Endothelial cell of umbilical vein (primary cell): ENCODE data around the gene STRA6. TPM values are rescaled to one million over a fixed set of nuclear protein-coding genes. Genes with fewer than 3 reads are reported as not detected.

ENCODE experiments used
- BruUV-seq: library from RNA; stranded (reverse); fragments of 400-500 nt; replicated peaks from 2 replicates; lab custom pipeline; 2021; lab: Mats Ljungman, UMichigan
- CTCF ChIA-PET: fragments of 300-600, 350-600 bp; sonication (Branson Sonifier 250); formaldehyde crosslinking; loops from one replicate; lab custom pipeline; 2021; ENCODE audit warnings: antibody characterized with exemption, inconsistent platforms; lab: Charles Lee
- POLR2A ChIA-PET: fragments of 300-600, 350-600 bp; sonication (Branson Sonifier 250); formaldehyde crosslinking; loops from one replicate; lab custom pipeline; 2021; ENCODE audit warnings: antibody characterized with exemption, inconsistent platforms; lab: Charles Lee
- DNase-seq: peaks from one replicate; pipeline ENCODE4 v3.0.0-alpha.2; 2011; ENCODE audit warnings: low read depth, low spot score
- FAIRE-seq: peaks from 2 replicates; lab custom pipeline; 2011; peaks lifted over from hg19 to GRCh38; lab: Jason Lieb, UNC
- H2AFZ ChIP-seq: 2 replicates; pipeline ENCODE4 v1.6.0; 2012; ENCODE audit warnings: low read depth, low read length, control low read depth, inconsistent platforms
- H3K27ac ChIP-seq: 2 replicates; pipeline ENCODE4 v1.5.1; 2011; ENCODE audit warnings: low read depth, mild to moderate bottlenecking, control low read depth, low read length, moderate library complexity; ENCODE audit not compliant: insufficient read depth
- H3K27me3 ChIP-seq, 2 experiments: 2 replicates each; pipeline versions ENCODE4 v1.6.0 to v1.6.1; 2011; ENCODE audit warnings: low read length in 2 of 2, mixed read lengths in 1 of 2; ENCODE audit not compliant: control insufficient read depth in 2 of 2, insufficient read depth in 2 of 2
- H3K36me3 ChIP-seq, 2 experiments: 2 replicates in 1 of 2; 3 replicates in 1 of 2; pipeline ENCODE4 v1.5.1; 2011; ENCODE audit warnings: low read length in 2 of 2, mild to moderate bottlenecking in 1 of 2, moderate library complexity in 1 of 2; ENCODE audit not compliant: control insufficient read depth in 2 of 2, insufficient read depth in 2 of 2; ENCODE audit errors: extremely low read depth in 1 of 2
- H3K4me1 ChIP-seq: 3 replicates; pipeline ENCODE4 v1.5.1; 2011; ENCODE audit warnings: mild to moderate bottlenecking, low read length; ENCODE audit not compliant: control insufficient read depth, insufficient read depth; ENCODE audit errors: extremely low read depth
- H3K4me2 ChIP-seq: 2 replicates; pipeline ENCODE4 v1.6.1; 2011; ENCODE audit warnings: low read length, control low read depth, mixed read lengths; ENCODE audit not compliant: insufficient read depth
- H3K4me3 ChIP-seq, 3 experiments: fragments of 200-600 bp in 1 of 3; sonication (generic), shearing (Covaris generic) in 1 of 3; replicated peaks in 1 of 3; 2 replicates each; pipeline ENCODE4 v1.5.1; 2011 to 2016; ENCODE audit warnings: control low read depth in 3 of 3, low read length in 3 of 3, mild to moderate bottlenecking in 2 of 3, inconsistent platforms in 1 of 3, low read depth in 1 of 3, moderate library complexity in 1 of 3; ENCODE audit not compliant: insufficient read depth in 1 of 3
- H3K79me2 ChIP-seq: 2 replicates; pipeline ENCODE4 v1.6.0; 2012; ENCODE audit warnings: low read length, inconsistent platforms; ENCODE audit not compliant: control insufficient read depth, insufficient read depth
- H3K9ac ChIP-seq: replicated peaks from 2 replicates; pipeline ENCODE3; 2011; ENCODE audit warnings: low read length, control low read depth; ENCODE audit not compliant: insufficient read depth; ENCODE audit errors: extremely low read depth
- H3K9me1 ChIP-seq: replicated peaks from 3 replicates; pipeline ENCODE4 v1.6.0; 2011; ENCODE audit warnings: mild to moderate bottlenecking, low read length; ENCODE audit not compliant: control insufficient read depth, insufficient read depth; ENCODE audit errors: extremely low read depth
- H3K9me3 ChIP-seq: replicated peaks from 2 replicates; pipeline ENCODE4 v1.5.1; 2012; ENCODE audit warnings: low read length, inconsistent platforms; ENCODE audit not compliant: control insufficient read depth, insufficient read depth
- H4K20me1 ChIP-seq: replicated peaks from 2 replicates; pipeline ENCODE3; 2011; ENCODE audit warnings: mild to moderate bottlenecking, low read length; ENCODE audit not compliant: control insufficient read depth, insufficient read depth; ENCODE audit errors: extremely low read depth
- EZH2 ChIP-seq: IDR thresholded peaks from 2 replicates; pipeline ENCODE4 v1.6.1; 2012; ENCODE audit warnings: borderline replicate concordance, low read depth, mild to moderate bottlenecking, moderate library complexity, low read length, inconsistent platforms; ENCODE audit not compliant: severe bottlenecking
- FOS ChIP-seq: IDR thresholded peaks from 2 replicates; pipeline ENCODE4 v1.6.1; 2011; ENCODE audit warnings: mild to moderate bottlenecking, low read length, moderate library complexity, borderline replicate concordance; ENCODE audit not compliant: insufficient read depth
- GATA2 ChIP-seq: IDR thresholded peaks from 2 replicates; pipeline ENCODE4 v1.7.0; 2011; ENCODE audit warnings: low read depth, mild to moderate bottlenecking, moderate library complexity, mixed read lengths, low read length; ENCODE audit not compliant: insufficient read length, insufficient read depth
- JUN ChIP-seq: IDR thresholded peaks from 2 replicates; pipeline ENCODE4 v1.6.1; 2011; ENCODE audit warnings: borderline replicate concordance, low read depth; ENCODE audit not compliant: insufficient read length, insufficient read depth
- MYC ChIP-seq: IDR thresholded peaks from one replicate; pipeline ENCODE4 v1.6.1; 2011; ENCODE audit warnings: mild to moderate bottlenecking, low read depth, low read length
- POLR2A ChIP-seq: IDR thresholded peaks from 2 replicates; pipeline ENCODE4 v1.6.1; 2012; ENCODE audit warnings: low read depth, mild to moderate bottlenecking, control low read depth, low read length
- POLR2AphosphoS5 ChIP-seq: IDR thresholded peaks from 2 replicates; pipeline ENCODE4 v1.6.1; 2012; ENCODE audit warnings: low read depth, mild to moderate bottlenecking, control low read depth, low read length, moderate library complexity; ENCODE audit not compliant: insufficient read depth
- dilution Hi-C: fragments of 300-500 bp; cut with MboI; formaldehyde crosslinking; loops from one replicate; pipeline ENCODE4 v1.15.0; 2019; ENCODE audit warnings: low sequenced_read_pairs; ENCODE audit not compliant: extremely low pct_ligation_motif_present
- intact Hi-C: fragments of 100-400 bp; cut with micrococcal nuclease; formaldehyde crosslinking; loops from one replicate; pipeline ENCODE4 v1.10.0; 2022
- polyA plus RNA-seq, 4 experiments: library from polyadenylated mRNA; depleted of rRNA in 3 of 4; stranded (reverse) in 3 of 4; unstranded in 1 of 4; fragments of >200 nt; gene quantifications; 2 replicates each; pipeline versions ENCODE4 v1.2.1 to v1.2.3, GENCODE V29; 2011 to 2012; ENCODE audit warnings: missing spikeins in 1 of 4
- total RNA-seq: library from RNA; stranded (reverse); gene quantifications from 2 replicates; pipeline ENCODE4 v1.2.3, GENCODE V29; 2021
- TF ChIP-seq, protein P1 (sequence below): IDR thresholded peaks from 2 replicates; pipeline ENCODE4 v1.6.1; 2011; ENCODE audit not compliant: insufficient read depth, insufficient read length
- TF ChIP-seq, protein P2 (sequence below), 2 donors: IDR thresholded peaks; 1 replicate in 1 of 2; 2 replicates in 1 of 2; pipeline ENCODE4 v1.5.1; 2011; ENCODE audit warnings: low read length in 2 of 2, mild to moderate bottlenecking in 2 of 2, moderate library complexity in 2 of 2, control low read depth in 1 of 2, inconsistent platforms in 1 of 2, low read depth in 1 of 2; ENCODE audit not compliant: insufficient read depth in 1 of 2; ENCODE audit errors: extremely low read depth in 1 of 2

STRA6 gene
- total and polyA plus RNA-seq, 2 donors (not counting 3 experiments of a cell fraction or from before 2014, with no cell fraction given) = not detected

DNA sequence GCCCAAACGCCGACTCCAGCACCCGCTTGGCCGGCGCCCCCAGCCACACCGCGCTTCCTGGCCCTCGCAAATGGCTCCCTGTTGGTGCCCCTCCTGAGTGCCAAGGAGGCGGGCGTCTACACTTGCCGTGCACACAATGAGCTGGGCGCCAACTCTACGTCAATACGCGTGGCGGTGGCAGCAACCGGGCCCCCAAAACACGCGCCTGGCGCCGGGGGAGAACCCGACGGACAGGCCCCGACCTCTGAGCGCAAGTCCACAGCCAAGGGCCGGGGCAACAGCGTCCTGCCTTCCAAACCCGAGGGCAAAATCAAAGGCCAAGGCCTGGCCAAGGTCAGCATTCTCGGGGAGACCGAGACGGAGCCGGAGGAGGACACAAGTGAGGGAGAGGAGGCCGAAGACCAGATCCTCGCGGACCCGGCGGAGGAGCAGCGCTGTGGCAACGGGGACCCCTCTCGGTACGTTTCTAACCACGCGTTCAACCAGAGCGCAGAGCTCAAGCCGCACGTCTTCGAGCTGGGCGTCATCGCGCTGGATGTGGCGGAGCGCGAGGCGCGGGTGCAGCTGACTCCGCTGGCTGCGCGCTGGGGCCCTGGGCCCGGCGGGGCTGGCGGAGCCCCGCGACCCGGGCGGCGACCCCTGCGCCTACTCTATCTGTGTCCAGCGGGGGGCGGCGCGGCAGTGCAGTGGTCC is 68.7 kb downstream of the STRA6 start:
- no TSS peak for BruUV-seq
- TF ChIP-seq, protein P1, sequence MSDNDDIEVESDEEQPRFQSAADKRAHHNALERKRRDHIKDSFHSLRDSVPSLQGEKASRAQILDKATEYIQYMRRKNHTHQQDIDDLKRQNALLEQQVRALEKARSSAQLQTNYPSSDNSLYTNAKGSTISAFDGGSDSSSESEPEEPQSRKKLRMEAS = no peak
- TF ChIP-seq GATA2 (no peak), EZH2 (no peak), FOS (no peak), POLR2AphosphoS5 (no peak), MYC (no peak), JUN (no peak), POLR2A (no peak)
- TF ChIP-seq, protein P2, sequence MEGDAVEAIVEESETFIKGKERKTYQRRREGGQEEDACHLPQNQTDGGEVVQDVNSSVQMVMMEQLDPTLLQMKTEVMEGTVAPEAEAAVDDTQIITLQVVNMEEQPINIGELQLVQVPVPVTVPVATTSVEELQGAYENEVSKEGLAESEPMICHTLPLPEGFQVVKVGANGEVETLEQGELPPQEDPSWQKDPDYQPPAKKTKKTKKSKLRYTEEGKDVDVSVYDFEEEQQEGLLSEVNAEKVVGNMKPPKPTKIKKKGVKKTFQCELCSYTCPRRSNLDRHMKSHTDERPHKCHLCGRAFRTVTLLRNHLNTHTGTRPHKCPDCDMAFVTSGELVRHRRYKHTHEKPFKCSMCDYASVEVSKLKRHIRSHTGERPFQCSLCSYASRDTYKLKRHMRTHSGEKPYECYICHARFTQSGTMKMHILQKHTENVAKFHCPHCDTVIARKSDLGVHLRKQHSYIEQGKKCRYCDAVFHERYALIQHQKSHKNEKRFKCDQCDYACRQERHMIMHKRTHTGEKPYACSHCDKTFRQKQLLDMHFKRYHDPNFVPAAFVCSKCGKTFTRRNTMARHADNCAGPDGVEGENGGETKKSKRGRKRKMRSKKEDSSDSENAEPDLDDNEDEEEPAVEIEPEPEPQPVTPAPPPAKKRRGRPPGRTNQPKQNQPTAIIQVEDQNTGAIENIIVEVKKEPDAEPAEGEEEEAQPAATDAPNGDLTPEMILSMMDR (IDR thresholded peaks at IDR 0.05; ENCODE audit: extremely low read depth in 1 of 2, insufficient read depth in 1 of 2, low read depth in 1 of 2, low read length in 2 of 2) = no peak
- Histone ChIP-seq H3K4me1 (peaks cover 12% of the 10 kb centered on the region), H3K27me3 (peaks cover 77 to 78% of the 10 kb centered on the region in 2 experiments), H3K9me3 (no peaks in the 10 kb centered on the region), H2AFZ (no peak overlapping the region), H3K4me3 (no peak overlapping the region), H3K36me3 (no peaks in the 10 kb centered on the region), H3K79me2 (no peaks in the 10 kb centered on the region), H3K9me1 (no peaks in the 10 kb centered on the region), H4K20me1 (no peaks in the 10 kb centered on the region), H3K27ac (no peak overlapping the region), H3K9ac (no peak overlapping the region), H3K4me2 (no peak overlapping the region)
- intact Hi-C loops = loop anchor here (2.0 to 5.0 kb wide), 3 partner anchors 45 to 182 kb away; no protein-coding TSS in a partner anchor
- FAIRE-seq (no peak), DNase-seq (no peak)
- dilution Hi-C loops = no loop called here
- ChIA-PET POLR2A (interaction anchor here (0.5 kb wide), 1 partner anchor 448 kb away, joined by 6 read pairs; no protein-coding TSS in a partner anchor), CTCF (interaction anchor here (0.7 to 2.6 kb wide), 17 partner anchors 8 to 189 kb away, joined by 3 to 23 read pairs (median 5); no protein-coding TSS in a partner anchor)
